Gastrocnemius medialis (tissue), 4 donors: ENCODE results near the gene MBNL2. TPM values are rescaled to one million over a fixed set of nuclear protein-coding genes. Genes with fewer than 3 reads are reported as not detected.

ENCODE experiments used
- ATAC-seq, 2 donors: fragments of 150-250 bp; one replicate each; pipeline ENCODE4 v1.9.1; 2016
- DNase-seq, 2 donors: peaks; one replicate each; pipeline ENCODE4 v3.0.0-alpha.2; 2019
- H3K27ac ChIP-seq, 4 donors: fragments of 200-600 bp; sonication (generic); 1 replicate in 1 of 4; 2 replicates in 3 of 4; pipeline ENCODE4 v1.5.1; 2016 to 2018; ENCODE audit warnings: mild to moderate bottlenecking in 2 of 4, moderate library complexity in 1 of 4
- H3K27me3 ChIP-seq, 3 donors: fragments of 200-600 bp; sonication (generic) in 2 of 3; 1 replicate in 1 of 3; 2 replicates in 2 of 3; pipeline versions ENCODE4 v1.5.1 to v1.6.0; 2016 to 2019; ENCODE audit warnings: mild to moderate bottlenecking in 1 of 3, moderate library complexity in 1 of 3
- H3K36me3 ChIP-seq, 2 donors: fragments of 200-600 bp; sonication (generic) in 1 of 2; one replicate each; pipeline ENCODE4 v1.5.1; 2017 to 2018
- H3K4me1 ChIP-seq, 2 donors: fragments of 200-600 bp; sonication (generic) in 1 of 2; one replicate each; pipeline ENCODE4 v1.5.1; 2016 to 2017; ENCODE audit warnings: mild to moderate bottlenecking in 2 of 2
- H3K4me3 ChIP-seq, 4 donors: fragments of 200-600 bp; sonication (generic) in 3 of 4; 1 replicate in 1 of 4; 2 replicates in 3 of 4; pipeline ENCODE4 v1.5.1; 2016 to 2019; ENCODE audit warnings: mild to moderate bottlenecking in 2 of 4
- H3K9me3 ChIP-seq, 3 donors: fragments of 200-600 bp; sonication (generic) in 2 of 3; 1 replicate in 1 of 3; 2 replicates in 2 of 3; pipeline ENCODE4 v1.5.1; 2016 to 2019
- POLR2A ChIP-seq, 2 donors: fragments of 450-650 bp; IDR thresholded peaks; one replicate each; pipeline ENCODE4 v1.6.1; 2017; ENCODE audit warnings: antibody characterized with exemption in 2 of 2, mild to moderate bottlenecking in 2 of 2, moderate library complexity in 2 of 2
- in situ Hi-C, 4 donors: fragments of 200-750 bp; cut with MboI; loops; one replicate each; pipeline versions ENCODE4 v1.15.0 to v1.8.0; 2017; ENCODE audit warnings: low sequenced_read_pairs in 4 of 4
- intact Hi-C: fragments of 100-400 bp; cut with DNase I; formaldehyde crosslinking; loops from one replicate; pipeline ENCODE4 v1.15.1; 2023; ENCODE audit warnings: low total_unique reads
- total RNA-seq, 4 donors: library from RNA; depleted of rRNA; stranded (reverse); fragments of >200 nt; gene quantifications; one replicate each; pipeline versions ENCODE4 v1.1.0 to v1.2.3, GENCODE V29; 2016
- TF ChIP-seq, protein P1 (sequence below), 5 experiments: fragments of 450-650 bp in 3 of 5; fragments of 200-600 bp in 2 of 5; sonication (generic) in 2 of 5; IDR thresholded peaks in 4 of 5; conservative IDR thresholded peaks in 1 of 5; 1 replicate in 4 of 5; 2 replicates in 1 of 5; pipeline ENCODE4 v1.5.1; 2016 to 2019; ENCODE audit warnings: antibody characterized with exemption in 5 of 5, mild to moderate bottlenecking in 3 of 5, moderate library complexity in 3 of 5

MBNL2 gene
- total RNA-seq, 4 donors from 2014 or later: 47.9 to 92.0 (median 71.3) TPM

DNA sequence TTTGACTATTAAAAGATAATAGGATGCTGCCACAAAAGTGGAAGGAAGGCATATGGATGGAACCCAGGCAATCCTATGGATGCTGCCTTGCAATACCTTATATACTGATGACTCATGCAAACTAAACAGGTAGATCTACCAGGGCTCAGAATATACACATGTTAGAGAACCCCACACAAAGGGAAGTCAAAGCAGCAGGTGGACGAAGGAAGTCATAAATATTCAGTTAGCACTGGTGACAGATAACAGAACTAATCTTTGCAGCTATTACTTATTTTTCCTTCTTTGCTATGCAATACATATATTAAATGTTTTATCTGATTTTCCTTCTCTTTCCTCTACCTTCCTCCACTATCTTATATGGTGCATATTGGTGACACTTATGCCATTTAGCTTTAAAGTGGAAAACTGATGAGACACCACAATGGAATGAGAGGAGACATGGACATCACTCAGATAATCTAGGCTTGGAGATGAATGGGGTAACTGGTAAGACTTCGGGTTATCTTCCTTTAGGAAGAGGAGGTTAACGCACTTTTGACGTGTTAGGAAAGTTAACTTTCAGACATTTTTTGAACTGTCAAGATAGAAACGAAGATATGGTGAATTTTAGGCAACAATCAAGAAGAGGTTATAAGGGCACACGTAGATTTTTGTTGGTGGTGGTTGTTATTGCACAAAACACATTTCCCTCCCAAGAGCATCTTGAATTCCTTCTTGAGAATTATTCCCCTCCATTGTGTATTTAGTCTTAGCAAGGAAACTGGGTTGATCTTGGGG, 39.8 kb upstream of the MBNL2 start:
- TF ChIP-seq, protein P1, sequence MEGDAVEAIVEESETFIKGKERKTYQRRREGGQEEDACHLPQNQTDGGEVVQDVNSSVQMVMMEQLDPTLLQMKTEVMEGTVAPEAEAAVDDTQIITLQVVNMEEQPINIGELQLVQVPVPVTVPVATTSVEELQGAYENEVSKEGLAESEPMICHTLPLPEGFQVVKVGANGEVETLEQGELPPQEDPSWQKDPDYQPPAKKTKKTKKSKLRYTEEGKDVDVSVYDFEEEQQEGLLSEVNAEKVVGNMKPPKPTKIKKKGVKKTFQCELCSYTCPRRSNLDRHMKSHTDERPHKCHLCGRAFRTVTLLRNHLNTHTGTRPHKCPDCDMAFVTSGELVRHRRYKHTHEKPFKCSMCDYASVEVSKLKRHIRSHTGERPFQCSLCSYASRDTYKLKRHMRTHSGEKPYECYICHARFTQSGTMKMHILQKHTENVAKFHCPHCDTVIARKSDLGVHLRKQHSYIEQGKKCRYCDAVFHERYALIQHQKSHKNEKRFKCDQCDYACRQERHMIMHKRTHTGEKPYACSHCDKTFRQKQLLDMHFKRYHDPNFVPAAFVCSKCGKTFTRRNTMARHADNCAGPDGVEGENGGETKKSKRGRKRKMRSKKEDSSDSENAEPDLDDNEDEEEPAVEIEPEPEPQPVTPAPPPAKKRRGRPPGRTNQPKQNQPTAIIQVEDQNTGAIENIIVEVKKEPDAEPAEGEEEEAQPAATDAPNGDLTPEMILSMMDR (IDR thresholded peaks at IDR 0.05 in 4 of 5, conservative IDR thresholded peaks at IDR 0.05 in 1 of 5): no peak
- TF ChIP-seq POLR2A (IDR thresholded peaks at IDR 0.05): no peak
- H3K27me3 ChIP-seq: no peaks in the 10 kb centered on the region
- ATAC-seq: no peak
- in situ Hi-C loops (no loop called here), intact Hi-C loops (no loop called here)
- no peak for DNase-seq
- no peaks in the 10 kb centered on the region for H3K4me1 ChIP-seq
- H3K4me3 ChIP-seq: no peak overlapping the region
- no peak overlapping the region for H3K27ac ChIP-seq
- H3K36me3 ChIP-seq: no peaks in the 10 kb centered on the region
- no peaks in the 10 kb centered on the region for H3K9me3 ChIP-seq

DNA sequence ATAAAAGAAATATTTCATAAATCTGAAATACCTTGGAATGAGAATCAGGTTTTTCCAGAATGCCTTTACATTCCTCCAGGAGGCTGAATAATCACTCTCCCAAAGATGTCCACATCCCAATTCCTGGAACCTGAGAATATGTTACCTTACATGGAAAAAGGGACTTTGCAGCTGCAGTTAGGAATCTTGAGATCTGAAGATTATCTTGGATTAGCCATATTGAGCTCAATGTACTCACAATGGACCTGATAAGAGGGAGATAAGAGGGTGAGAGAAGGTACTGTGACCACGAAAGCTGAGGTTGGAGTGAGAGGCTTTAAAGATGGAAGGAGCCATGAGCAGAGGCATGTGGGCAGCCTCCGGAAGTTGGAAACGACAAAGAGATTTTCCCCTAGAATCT, 36.8 kb upstream of the MBNL2 start:
- in situ Hi-C loops: no loop called here
- no peak for TF ChIP-seq POLR2A (IDR thresholded peaks at IDR 0.05)
- TF ChIP-seq, protein P1 (IDR thresholded peaks at IDR 0.05 in 4 of 5, conservative IDR thresholded peaks at IDR 0.05 in 1 of 5): no peak
- Histone ChIP-seq H3K27ac (no peak overlapping the region), H3K4me1 (no peaks in the 10 kb centered on the region), H3K4me3 (no peak overlapping the region), H3K36me3 (no peaks in the 10 kb centered on the region), H3K27me3 (no peaks in the 10 kb centered on the region), H3K9me3 (no peaks in the 10 kb centered on the region)
- intact Hi-C loops: no loop called here
- DNase-seq: no peak
- no peak for ATAC-seq

DNA sequence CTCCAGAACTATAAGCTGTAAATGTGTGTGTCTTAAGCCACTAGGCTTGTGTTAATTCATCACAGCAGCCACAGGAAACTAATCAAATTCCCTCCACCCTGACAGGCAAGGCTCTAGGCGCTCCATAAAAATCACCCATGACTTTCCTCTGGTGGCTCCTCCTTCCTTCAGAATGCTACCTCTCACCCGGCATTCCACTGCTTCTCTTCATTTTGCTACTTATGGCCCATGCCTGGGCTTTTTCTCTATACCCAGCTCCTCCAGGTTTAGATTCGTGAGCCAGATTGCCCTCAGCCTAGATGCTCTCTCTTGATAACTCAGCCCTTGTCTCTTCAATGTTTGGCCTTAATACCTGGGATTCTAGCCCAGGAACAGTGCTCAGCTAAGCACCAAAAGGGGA, 36.4 kb upstream of the MBNL2 start:
- intact Hi-C loops (no loop called here), in situ Hi-C loops (no loop called here)

DNA sequence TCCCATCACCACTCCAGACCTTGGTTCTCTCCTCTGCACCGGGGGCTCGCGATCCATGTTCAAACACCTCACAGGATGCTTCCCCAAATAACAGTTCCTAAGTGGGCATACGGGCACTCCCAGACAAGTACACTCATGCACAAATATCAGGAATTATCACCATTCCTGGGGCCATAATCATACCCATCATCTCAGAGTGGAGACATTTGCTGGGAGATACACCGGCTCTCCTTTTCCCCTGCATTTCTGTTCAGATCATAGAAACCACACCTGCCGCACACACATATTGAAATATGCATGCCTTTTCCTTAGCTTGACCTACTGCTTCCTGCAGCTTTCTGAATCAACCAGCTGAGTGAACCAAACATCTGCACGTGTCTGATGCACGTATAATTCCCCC, 33.9 kb upstream of the MBNL2 start:
- intact Hi-C loops (no loop called here), in situ Hi-C loops (no loop called here)
- no peaks in the 10 kb centered on the region for H3K4me1 ChIP-seq
- H3K9me3 ChIP-seq: no peaks in the 10 kb centered on the region
- DNase-seq: no peak
- H3K27ac ChIP-seq: no peak overlapping the region
- H3K4me3 ChIP-seq: no peak overlapping the region
- no peak for ATAC-seq
- TF ChIP-seq POLR2A (IDR thresholded peaks at IDR 0.05): no peak
- TF ChIP-seq, protein P1 (IDR thresholded peaks at IDR 0.05 in 4 of 5, conservative IDR thresholded peaks at IDR 0.05 in 1 of 5): no peak
- no peaks in the 10 kb centered on the region for H3K27me3 ChIP-seq
- H3K36me3 ChIP-seq: no peaks in the 10 kb centered on the region

More for the DNA sequence above, 36.4 kb upstream of the MBNL2 start:
- ATAC-seq (no peak), DNase-seq (no peak)
- no peaks in the 10 kb centered on the region for H3K27me3 ChIP-seq
- no peak overlapping the region for H3K27ac ChIP-seq
- H3K9me3 ChIP-seq: no peaks in the 10 kb centered on the region
- H3K4me3 ChIP-seq: no peak overlapping the region
- H3K4me1 ChIP-seq: no peaks in the 10 kb centered on the region
- no peaks in the 10 kb centered on the region for H3K36me3 ChIP-seq
- no peak for TF ChIP-seq POLR2A (IDR thresholded peaks at IDR 0.05)
- TF ChIP-seq, protein P1 (IDR thresholded peaks at IDR 0.05 in 4 of 5, conservative IDR thresholded peaks at IDR 0.05 in 1 of 5): no peak
